Measurements from ENCODE around the gene PMEPA1. TPM values are rescaled to one million over a fixed set of nuclear protein-coding genes. Genes with fewer than 3 reads are reported as not detected.

PMEPA1 gene
- total RNA-seq, 1 experiment from 2014 or later: 163 TPM

DNA sequence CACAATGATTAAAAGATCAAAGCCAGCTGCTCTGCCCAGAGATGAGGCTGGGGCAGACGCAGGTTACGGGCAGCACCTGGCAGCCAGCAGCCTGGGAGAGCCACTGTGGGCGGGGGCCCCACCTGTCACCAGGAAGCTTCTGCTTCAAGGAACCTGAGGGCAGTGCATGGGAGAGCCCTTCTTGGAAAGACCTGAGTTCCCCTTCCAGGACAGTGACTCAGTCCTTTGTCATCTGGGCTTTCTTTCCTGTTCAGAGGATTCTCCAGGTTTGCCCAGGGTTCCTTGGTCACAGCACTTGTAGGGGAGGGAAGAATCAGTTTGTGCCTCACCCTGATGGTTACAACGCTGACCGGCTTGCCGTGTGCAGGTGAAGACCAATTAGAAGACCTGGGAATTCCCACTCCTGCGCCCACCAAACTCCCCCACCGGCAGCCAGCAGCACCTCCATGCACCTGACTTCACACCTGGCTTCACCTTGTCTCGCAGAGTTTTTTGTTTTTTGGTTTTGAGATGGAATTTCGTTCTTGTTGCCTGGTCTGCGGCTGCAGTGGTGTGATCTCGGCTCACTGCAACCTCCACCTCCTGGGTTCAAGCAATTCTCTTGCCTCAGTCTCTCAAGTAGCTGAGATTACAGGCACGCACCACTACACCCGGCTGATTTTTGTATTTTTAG is 91.6 kb downstream of the PMEPA1 start:
- no peaks in the 10 kb centered on the region for H3K36me3 ChIP-seq (ENCODE audit: low read depth)
- peaks cover 30% of the 10 kb centered on the region for H3K4me1 ChIP-seq (replicated peaks; ENCODE audit: insufficient read depth)
- no peaks in the 10 kb centered on the region for H3K79me2 ChIP-seq (ENCODE audit: low read depth)
- H3K9me2 ChIP-seq (ENCODE audit: insufficient read depth): no peaks in the 10 kb centered on the region
- ChIA-PET CTCF (interaction anchor here (0.5 to 1.0 kb wide), 4 partner anchors 22 to 1291 kb away, joined by 3 to 7 read pairs (median 5); no protein-coding TSS in a partner anchor), POLR2A (ENCODE audit: unreplicated experiment) (interaction anchor here (0.7 kb wide), 2 partner anchors 92 to 778 kb away, joined by 5 to 6 read pairs; no protein-coding TSS in a partner anchor)
- peak overlapping the region; percentile 57 for H3K4me2 ChIP-seq
- intact Hi-C loops (cut with micrococcal nuclease; ENCODE audit: unreplicated experiment): loop anchor here (2.0 to 10.0 kb wide), 2 partner anchors 21 to 397 kb away; no protein-coding TSS in a partner anchor
- no peak overlapping the region for H3K27ac ChIP-seq
- no peaks in the 10 kb centered on the region for H3K9me3 ChIP-seq (ENCODE audit: insufficient read depth, low read depth)
- no peak overlapping the region for H3K4me3 ChIP-seq
- DNase-seq: peak; percentile 92 to 99
- no peak overlapping the region for H2AFZ ChIP-seq
- TF ChIP-seq, protein P1, sequence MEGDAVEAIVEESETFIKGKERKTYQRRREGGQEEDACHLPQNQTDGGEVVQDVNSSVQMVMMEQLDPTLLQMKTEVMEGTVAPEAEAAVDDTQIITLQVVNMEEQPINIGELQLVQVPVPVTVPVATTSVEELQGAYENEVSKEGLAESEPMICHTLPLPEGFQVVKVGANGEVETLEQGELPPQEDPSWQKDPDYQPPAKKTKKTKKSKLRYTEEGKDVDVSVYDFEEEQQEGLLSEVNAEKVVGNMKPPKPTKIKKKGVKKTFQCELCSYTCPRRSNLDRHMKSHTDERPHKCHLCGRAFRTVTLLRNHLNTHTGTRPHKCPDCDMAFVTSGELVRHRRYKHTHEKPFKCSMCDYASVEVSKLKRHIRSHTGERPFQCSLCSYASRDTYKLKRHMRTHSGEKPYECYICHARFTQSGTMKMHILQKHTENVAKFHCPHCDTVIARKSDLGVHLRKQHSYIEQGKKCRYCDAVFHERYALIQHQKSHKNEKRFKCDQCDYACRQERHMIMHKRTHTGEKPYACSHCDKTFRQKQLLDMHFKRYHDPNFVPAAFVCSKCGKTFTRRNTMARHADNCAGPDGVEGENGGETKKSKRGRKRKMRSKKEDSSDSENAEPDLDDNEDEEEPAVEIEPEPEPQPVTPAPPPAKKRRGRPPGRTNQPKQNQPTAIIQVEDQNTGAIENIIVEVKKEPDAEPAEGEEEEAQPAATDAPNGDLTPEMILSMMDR (conservative IDR thresholded peaks at IDR 0.05): no peak
- no peak for TF ChIP-seq EZH2 (IDR thresholded peaks at IDR 0.05; ENCODE audit: low read depth)
- no peaks in the 10 kb centered on the region for H3K27me3 ChIP-seq (ENCODE audit: insufficient read depth, low read depth)
- H3F3A ChIP-seq (ENCODE audit: insufficient read depth, low read depth): peaks cover 16% of the 10 kb centered on the region
- no peaks in the 10 kb centered on the region for H4K20me1 ChIP-seq (ENCODE audit: insufficient read depth)
- no TSS peak for BruUV-seq (replicated peaks)

DNA sequence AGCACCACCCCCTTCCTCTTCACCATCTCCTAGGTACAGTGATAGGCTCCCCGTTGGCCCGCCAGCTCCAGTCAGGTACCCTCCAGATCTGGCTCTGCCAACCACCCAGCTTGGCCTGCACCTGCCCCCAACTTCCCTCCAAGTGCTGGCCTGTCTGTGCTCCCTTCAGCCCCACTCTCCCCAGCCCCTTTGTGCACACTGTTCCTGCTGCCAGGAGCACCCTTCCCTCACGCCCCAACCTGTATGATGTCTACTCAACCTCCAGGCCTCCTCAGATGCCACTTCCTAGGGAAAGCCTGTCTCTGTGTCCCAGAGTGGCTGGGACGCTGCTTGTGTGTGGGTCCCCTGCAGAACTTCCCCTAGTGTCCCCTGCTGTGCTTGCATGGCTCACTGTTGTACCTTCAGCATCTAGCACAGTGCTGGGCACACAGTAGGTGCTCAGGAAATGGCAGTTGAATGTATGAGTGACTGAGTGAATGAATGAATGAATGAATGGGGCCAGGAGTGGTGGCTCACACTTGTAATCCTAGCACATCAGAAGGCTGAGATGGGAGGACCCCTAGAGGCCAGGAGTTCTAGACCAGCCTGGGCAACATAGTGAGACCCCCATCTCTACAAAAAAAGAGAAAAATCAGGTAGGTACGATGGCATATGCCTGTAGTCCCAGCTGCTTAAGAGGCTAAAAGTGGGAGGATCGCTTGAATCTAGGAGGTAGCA is 92.6 kb downstream of the PMEPA1 start:
- no peaks in the 10 kb centered on the region for H3K27me3 ChIP-seq (ENCODE audit: insufficient read depth, low read depth)
- BruUV-seq (replicated peaks): no TSS peak
- no peak for DNase-seq
- H2AFZ ChIP-seq: no peak overlapping the region
- H3K4me1 ChIP-seq (replicated peaks; ENCODE audit: insufficient read depth): peaks cover 24% of the 10 kb centered on the region
- no peak overlapping the region for H3K27ac ChIP-seq
- POLR2A ChIA-PET (ENCODE audit: unreplicated experiment): interaction anchor here (0.6 kb wide), 2 partner anchors 81 to 526 kb away, joined by 4 to 21 read pairs; no protein-coding TSS in a partner anchor
- H3K79me2 ChIP-seq (ENCODE audit: low read depth): no peaks in the 10 kb centered on the region
- intact Hi-C loops (cut with micrococcal nuclease; ENCODE audit: unreplicated experiment): loop anchor here (10.0 kb wide), 1 partner anchor 398 kb away; no protein-coding TSS in a partner anchor
- CTCF ChIA-PET: interaction anchor here (0.6 to 1.0 kb wide), 5 partner anchors 21 to 1292 kb away, joined by 3 to 11 read pairs (median 7); no protein-coding TSS in a partner anchor
- no peak overlapping the region for H3K4me3 ChIP-seq
- no peaks in the 10 kb centered on the region for H3K9me2 ChIP-seq (ENCODE audit: insufficient read depth)
- TF ChIP-seq, protein P1 (conservative IDR thresholded peaks at IDR 0.05): no peak
- no peak for TF ChIP-seq EZH2 (IDR thresholded peaks at IDR 0.05; ENCODE audit: low read depth)
- no peaks in the 10 kb centered on the region for H3K9me3 ChIP-seq (ENCODE audit: insufficient read depth, low read depth)
- peaks cover 14% of the 10 kb centered on the region for H3F3A ChIP-seq (ENCODE audit: insufficient read depth, low read depth)
- no peaks in the 10 kb centered on the region for H4K20me1 ChIP-seq (ENCODE audit: insufficient read depth)
- peak overlapping the region; percentile 57 for H3K4me2 ChIP-seq
- H3K36me3 ChIP-seq (ENCODE audit: low read depth): no peaks in the 10 kb centered on the region

DNA sequence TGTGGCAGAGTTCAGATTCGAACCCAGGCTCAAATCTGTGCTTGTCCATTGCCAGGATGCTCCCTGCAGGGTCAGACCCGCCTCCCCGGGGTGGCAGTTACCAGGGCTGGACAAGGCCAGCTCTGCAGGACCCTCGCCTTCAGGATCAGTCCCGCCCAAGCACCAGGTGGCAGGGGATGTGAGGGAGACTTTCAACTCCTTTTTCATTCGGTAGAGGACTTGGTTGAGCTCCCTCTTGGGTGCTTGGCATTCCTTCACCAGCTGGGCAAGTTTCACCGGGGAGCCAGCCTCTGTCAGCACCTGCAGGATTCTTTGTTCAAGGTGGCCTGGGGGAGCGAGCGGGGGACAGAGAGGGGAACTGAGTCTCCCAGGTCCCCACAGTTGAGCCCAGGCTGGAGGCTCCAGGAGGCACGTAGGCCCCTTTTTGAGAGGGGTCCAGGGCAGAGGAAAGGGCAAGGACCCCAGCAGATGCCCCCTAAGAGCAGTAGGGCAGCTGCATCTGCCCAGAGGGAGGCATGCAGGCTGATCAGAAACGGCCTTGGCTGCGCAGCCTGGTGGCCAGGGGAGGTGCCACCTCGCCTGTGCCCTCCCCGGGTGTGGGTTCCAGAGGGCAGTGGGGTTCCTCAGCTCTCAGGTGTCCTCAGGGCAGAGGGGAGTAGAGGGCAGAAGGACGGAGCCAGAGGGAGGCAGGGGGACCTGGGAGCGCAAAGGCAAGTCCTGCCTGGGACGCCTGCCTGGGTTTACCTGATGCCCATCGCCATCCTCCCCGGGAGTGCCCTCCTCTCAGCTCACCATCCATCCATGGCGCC is 93.5 kb downstream of the PMEPA1 start:
- intact Hi-C loops (cut with micrococcal nuclease; ENCODE audit: unreplicated experiment): loop anchor here (10.0 kb wide), 1 partner anchor 398 kb away; no protein-coding TSS in a partner anchor
- Histone ChIP-seq H3K27me3 (ENCODE audit: insufficient read depth, low read depth) (no peaks in the 10 kb centered on the region), H3K36me3 (ENCODE audit: low read depth) (no peaks in the 10 kb centered on the region), H2AFZ (no peak overlapping the region), H3K9me3 (ENCODE audit: insufficient read depth, low read depth) (no peaks in the 10 kb centered on the region), H3K27ac (no peak overlapping the region), H3K4me3 (no peak overlapping the region), H4K20me1 (ENCODE audit: insufficient read depth) (no peaks in the 10 kb centered on the region), H3F3A (ENCODE audit: insufficient read depth, low read depth) (peaks cover 12% of the 10 kb centered on the region), H3K9me2 (ENCODE audit: insufficient read depth) (no peaks in the 10 kb centered on the region), H3K4me2 (no peak overlapping the region), H3K79me2 (ENCODE audit: low read depth) (no peaks in the 10 kb centered on the region), H3K4me1 (replicated peaks; ENCODE audit: insufficient read depth) (peaks cover 16% of the 10 kb centered on the region)
- ChIA-PET POLR2A (ENCODE audit: unreplicated experiment) (no interaction called here), CTCF (interaction anchor here (0.6 kb wide), 1 partner anchor 99 kb away, joined by 5 read pairs; no protein-coding TSS in a partner anchor)
- DNase-seq: no peak
- TF ChIP-seq, protein P1 (conservative IDR thresholded peaks at IDR 0.05): no peak
- no peak for TF ChIP-seq EZH2 (IDR thresholded peaks at IDR 0.05; ENCODE audit: low read depth)
- BruUV-seq (replicated peaks): no TSS peak
